Mucosa of descending colon (tissue), 3 donors: ENCODE results near the gene PTPRN2. TPM values are rescaled to one million over a fixed set of nuclear protein-coding genes. Genes with fewer than 3 reads are reported as not detected.
A peak's percentile ranks its signal among the peaks of the same experiment; 100 is the strongest.

ENCODE experiments used
- ATAC-seq: fragments of 200-7000 bp; cut with Tn5 transposase; one replicate; pipeline ENCODE4 v1.9.1; 2020; ENCODE audit warnings: mild to moderate bottlenecking, moderate library complexity
- DNase-seq, 3 donors: peaks; one replicate each; pipeline ENCODE4 v3.0.0-alpha.2; 2020
- H3K36me3 ChIP-seq: fragments of 200-600 bp; one replicate; pipeline ENCODE4 v1.8.0; 2021; ENCODE audit warnings: low read depth, mild to moderate bottlenecking
- H3K4me1 ChIP-seq: fragments of 200-600 bp; one replicate; pipeline ENCODE4 v1.8.0; 2021; ENCODE audit warnings: low read depth, mild to moderate bottlenecking
- H3K4me3 ChIP-seq: fragments of 200-600 bp; one replicate; pipeline ENCODE4 v1.8.0; 2021; ENCODE audit warnings: mild to moderate bottlenecking
- H3K9me3 ChIP-seq: fragments of 200-600 bp; one replicate; pipeline ENCODE4 v1.8.0; 2021; ENCODE audit warnings: mild to moderate bottlenecking
- CTCF ChIP-seq: fragments of 200-600 bp; IDR thresholded peaks from one replicate; pipeline ENCODE4 v1.8.0; 2022; ENCODE audit warnings: antibody characterized with exemption, mild to moderate bottlenecking
- intact Hi-C, 2 donors: fragments of 100-400 bp; cut with DNase I in 1 of 2; cut with micrococcal nuclease in 1 of 2; formaldehyde crosslinking; loops; one replicate each; pipeline versions ENCODE4 v1.11.0 to v1.11.1; 2022; cut with DNase I, micrococcal nuclease
- total RNA-seq, 3 donors: library from RNA; stranded (reverse); fragmentation: NEBNext Ultra II Directional in 2 of 3; extraction: Animal tissue kit (Norgen Biotek cat#: 25700) in 2 of 3; gene quantifications; one replicate each; pipeline versions ENCODE4 v1.2.1 to v1.2.4, GENCODE V29; 2021 to 2023
- donor health status: DM: no; HTN: no; CAD: no; lungs with moderate emphysema.
- donor health status: DM: no; HTN: no; CAD: no.
- donor health status: DM: no; HTN: yes; CAD: no.

Gene PTPRN2
- total RNA-seq, 3 donors from 2014 or later: 12.5 to 28.0 (median 26.2) TPM

- H3K9me3 ChIP-seq: no peaks in the 10 kb centered on the region
- intact Hi-C loops: no loop called here
These were observed 733.9 kb downstream of the PTPRN2 start for GRCh38 chr7:157853789-157854065.

GRCh38 chr7:157853076-157853788 is 734.4 kb downstream of the PTPRN2 start:
- H3K4me3 ChIP-seq: no peak overlapping the region
- TF ChIP-seq CTCF: no peak
- no peaks in the 10 kb centered on the region for H3K36me3 ChIP-seq
- no peak for ATAC-seq
- no peak for DNase-seq
- no peaks in the 10 kb centered on the region for H3K9me3 ChIP-seq
- intact Hi-C loops: no loop called here
- no peaks in the 10 kb centered on the region for H3K4me1 ChIP-seq

More at GRCh38 chr7:157853789-157854065, 733.9 kb downstream of the PTPRN2 start:
- DNase-seq (no peak), ATAC-seq (no peak)
- no peak overlapping the region for H3K4me3 ChIP-seq
- no peaks in the 10 kb centered on the region for H3K36me3 ChIP-seq
- no peaks in the 10 kb centered on the region for H3K4me1 ChIP-seq
- TF ChIP-seq CTCF: no peak

GRCh38 chr7:157851501-157852067 is 736.0 kb downstream of the PTPRN2 start:
- DNase-seq (peak; percentile 62 to 79 (median 63)), ATAC-seq (peak; percentile 82)
- Histone ChIP-seq H3K9me3 (no peaks in the 10 kb centered on the region), H3K4me1 (no peaks in the 10 kb centered on the region), H3K36me3 (no peaks in the 10 kb centered on the region), H3K4me3 (no peak overlapping the region)
- intact Hi-C loops: no loop called here
- TF ChIP-seq CTCF: no peak

- DNase-seq (no peak), ATAC-seq (no peak)
- Histone ChIP-seq H3K9me3 (no peaks in the 10 kb centered on the region), H3K4me1 (no peaks in the 10 kb centered on the region), H3K36me3 (no peaks in the 10 kb centered on the region), H3K4me3 (no peak overlapping the region)
- intact Hi-C loops: no loop called here
- no peak for TF ChIP-seq CTCF
These were observed 736.9 kb downstream of the PTPRN2 start for GRCh38 chr7:157850481-157851444.

GRCh38 chr7:157849726-157850125 is 737.9 kb downstream of the PTPRN2 start:
- no peak for ATAC-seq
- intact Hi-C loops: no loop called here
- no peak overlapping the region for H3K4me3 ChIP-seq

More at GRCh38 chr7:157849726-157850125, 737.9 kb downstream of the PTPRN2 start:
- Histone ChIP-seq H3K36me3 (no peaks in the 10 kb centered on the region), H3K9me3 (no peaks in the 10 kb centered on the region), H3K4me1 (no peaks in the 10 kb centered on the region)
- no peak for DNase-seq
- no peak for TF ChIP-seq CTCF
